NCI-H1417 (cell line): ENCODE data around the gene LRRC4.

ENCODE experiments used
- DNase-seq, 3 experiments: peaks; one replicate each; lab custom pipeline; 2025; lab: John Stamatoyannopoulos, UW

The LRRC4 gene

DNA sequence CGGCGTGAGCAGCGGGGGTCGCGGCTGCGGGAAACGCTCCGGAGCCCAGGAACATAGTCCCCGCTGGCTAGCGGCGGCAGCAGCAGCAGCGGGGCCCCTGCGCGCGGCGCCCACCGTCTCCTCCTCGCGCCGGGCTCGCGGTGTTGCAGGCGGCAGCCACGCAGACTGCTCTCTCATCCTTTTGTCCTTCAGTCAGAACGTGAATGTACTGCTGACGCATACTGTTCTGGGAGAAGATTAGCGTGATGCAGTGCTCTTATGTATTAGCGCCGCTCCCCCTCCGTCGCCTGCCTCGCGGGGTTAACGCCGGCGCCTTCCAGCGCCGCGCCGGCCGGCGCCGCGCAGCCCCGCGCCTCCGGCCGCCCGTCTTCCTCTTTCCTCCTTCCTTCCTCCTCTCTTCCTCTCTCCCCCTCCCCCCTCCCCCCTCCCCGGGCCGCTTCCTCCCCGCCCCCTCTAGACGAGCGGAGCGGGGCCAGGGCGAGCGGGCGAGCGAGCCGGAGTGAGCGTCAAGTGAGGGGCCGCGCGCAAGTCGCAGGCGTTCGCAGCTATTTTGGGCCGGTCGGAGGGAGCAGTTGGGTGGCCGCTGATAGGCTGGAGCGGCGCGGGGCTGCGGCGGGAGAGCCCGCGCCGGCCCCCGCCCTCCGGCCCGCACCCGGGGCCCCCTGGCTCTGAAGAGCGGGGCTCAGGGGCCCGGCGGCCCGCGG, 816 bp upstream of the LRRC4 start:
- peak; percentile 68 to 91 (median 85) for DNase-seq

DNA sequence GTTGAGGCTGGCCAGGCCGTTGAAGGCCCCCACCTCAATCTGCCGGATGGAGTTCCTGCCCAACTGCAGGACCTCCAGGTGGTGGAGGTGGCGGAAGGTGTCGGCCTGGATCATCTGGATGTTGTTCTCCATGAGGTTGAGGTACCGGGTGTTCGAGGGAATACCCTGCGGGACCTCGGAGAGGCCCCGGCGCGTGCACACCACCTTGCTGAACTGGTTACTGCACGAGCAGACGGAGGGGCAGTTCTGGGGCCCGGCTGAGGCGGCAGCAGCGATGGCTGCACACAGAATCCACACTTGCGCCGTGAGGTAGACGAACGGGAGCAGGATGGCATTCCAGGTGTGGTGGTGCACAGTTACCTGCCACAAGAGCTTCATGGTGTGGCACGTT, 979 bp downstream of the LRRC4 start:
- DNase-seq: no peak

DNA sequence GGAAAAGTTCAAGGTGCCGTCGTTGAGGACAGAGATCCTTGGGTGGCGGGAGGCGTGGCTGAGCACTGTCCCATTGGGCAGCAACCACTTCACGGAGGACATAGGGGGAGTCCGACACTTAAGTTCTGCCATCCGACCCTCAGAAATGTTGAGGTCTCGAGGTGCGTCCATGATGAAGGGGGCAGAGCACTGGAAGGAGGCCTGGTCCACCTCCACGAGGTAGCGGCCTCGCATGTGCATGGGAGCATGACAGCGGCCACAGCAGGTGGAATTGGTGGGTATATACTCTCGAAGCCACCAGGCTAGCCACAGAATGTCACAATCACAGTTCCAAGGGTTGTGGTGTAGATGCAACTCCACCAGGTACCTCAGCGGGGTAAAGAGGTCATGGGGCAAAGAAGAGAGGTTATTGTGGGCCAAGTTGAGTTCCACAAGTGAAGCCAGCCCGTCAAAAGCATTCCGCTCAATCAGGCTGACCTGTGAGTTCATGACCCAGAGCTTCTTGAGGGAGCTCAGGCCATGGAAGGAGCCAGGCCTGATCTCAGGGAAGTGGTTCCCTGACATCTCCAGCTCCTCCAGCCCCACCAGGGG, 1.7 kb downstream of the LRRC4 start:
- DNase-seq: no peak

DNA sequence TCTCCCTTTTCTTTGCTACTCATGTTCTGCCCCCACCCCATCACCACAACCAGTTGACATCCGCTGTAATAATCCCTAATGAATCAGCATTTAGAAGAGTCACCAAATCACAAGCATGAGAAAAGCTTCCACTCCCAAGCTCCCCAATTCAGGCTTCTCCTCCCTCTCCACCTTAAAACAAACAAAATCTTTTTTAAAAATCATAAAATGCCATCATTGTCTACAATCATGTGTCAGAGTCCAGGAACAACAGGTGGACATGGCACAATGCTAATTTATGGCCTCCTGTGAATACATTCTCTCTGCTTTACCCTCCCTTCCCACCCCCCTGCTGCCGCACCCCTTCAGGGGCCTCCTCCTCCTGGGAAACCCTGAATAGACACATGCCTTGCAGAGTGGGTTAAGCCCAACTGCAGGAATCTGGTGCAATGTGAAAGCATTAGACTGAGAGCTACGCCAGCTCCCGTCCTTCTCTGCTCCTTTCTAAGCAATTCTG, 3.7 kb downstream of the LRRC4 start:
- peak in 2 of 3 experiments; percentile 11 to 55 for DNase-seq

DNA sequence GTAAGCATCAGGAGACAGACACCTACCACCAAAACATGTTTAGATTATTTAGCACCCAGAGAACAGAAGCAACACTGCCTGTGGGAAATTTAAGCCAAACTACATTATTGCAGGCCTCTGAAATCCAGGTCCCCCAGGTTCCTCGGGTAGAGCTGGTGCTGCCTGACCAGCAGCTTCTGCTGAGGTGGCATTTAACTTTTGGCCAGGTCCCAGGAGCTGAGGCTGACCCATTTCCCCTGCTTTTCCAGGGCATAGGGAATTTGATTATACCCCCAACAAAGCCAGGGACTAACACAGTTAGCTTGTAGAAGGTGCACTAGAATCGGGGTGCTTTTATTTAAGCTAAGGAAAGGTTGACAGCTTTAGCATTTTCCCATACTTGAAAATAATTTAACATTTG, 4.7 kb downstream of the LRRC4 start:
- DNase-seq: no peak

DNA sequence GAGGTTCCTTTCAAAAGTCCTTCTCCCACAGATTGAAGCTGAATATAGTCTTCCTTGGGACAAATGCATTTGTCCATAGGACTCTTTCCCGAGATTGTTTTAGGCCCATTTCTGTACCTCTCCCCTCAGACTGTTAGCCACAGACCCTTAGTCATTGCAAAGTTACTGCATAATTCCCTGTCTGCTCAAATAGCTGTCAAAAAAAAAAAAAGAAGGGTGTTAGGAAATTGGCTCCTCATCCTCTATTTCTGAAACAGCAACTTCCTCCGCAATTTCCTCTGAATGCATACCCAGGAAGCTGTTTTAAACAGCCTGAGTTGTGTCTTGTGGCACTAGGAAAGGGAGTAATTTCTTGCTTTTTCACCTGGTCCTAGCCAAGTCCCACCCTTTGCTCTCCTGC, 5.4 kb downstream of the LRRC4 start:
- DNase-seq: no peak

DNA sequence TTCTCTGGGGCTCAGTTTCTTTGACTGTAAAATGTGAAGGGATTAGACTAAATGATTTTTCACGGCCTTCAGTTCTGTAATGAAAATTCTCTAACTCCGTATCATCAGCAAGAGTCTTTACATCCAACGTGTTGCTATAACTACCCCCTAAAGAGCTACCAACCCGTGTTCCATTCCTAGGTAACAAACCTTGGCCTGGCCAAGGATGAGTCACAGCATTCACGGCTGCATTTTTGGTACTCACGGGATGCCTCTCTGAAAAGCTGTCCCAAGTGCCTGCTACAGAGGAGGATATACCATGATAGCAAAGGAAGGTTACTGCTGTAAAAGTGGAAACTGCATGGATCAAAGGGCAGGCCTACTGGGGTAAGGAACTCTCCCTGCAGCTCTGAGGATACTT, 5.9 kb downstream of the LRRC4 start:
- DNase-seq: no peak

DNA sequence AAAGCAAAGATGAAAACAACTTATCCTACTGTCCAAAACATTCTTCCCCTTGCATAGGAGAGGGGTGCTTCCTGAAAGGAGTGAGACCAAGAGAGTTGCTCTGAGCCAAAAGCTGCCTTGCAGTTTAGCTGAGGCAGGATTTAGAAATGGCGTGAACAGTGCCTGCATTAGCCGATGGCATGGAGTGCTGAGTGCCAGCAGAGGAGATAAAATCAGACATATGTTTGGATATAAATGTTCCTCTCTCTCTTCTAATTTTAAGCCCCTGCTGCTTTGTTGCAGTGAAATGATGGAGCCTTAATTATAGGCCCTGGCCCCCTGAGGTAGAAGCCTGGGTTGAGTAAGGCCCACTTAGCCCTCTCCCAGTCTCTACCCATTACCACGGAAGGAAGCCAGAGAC, 7.1 kb downstream of the LRRC4 start:
- DNase-seq: no peak

DNA sequence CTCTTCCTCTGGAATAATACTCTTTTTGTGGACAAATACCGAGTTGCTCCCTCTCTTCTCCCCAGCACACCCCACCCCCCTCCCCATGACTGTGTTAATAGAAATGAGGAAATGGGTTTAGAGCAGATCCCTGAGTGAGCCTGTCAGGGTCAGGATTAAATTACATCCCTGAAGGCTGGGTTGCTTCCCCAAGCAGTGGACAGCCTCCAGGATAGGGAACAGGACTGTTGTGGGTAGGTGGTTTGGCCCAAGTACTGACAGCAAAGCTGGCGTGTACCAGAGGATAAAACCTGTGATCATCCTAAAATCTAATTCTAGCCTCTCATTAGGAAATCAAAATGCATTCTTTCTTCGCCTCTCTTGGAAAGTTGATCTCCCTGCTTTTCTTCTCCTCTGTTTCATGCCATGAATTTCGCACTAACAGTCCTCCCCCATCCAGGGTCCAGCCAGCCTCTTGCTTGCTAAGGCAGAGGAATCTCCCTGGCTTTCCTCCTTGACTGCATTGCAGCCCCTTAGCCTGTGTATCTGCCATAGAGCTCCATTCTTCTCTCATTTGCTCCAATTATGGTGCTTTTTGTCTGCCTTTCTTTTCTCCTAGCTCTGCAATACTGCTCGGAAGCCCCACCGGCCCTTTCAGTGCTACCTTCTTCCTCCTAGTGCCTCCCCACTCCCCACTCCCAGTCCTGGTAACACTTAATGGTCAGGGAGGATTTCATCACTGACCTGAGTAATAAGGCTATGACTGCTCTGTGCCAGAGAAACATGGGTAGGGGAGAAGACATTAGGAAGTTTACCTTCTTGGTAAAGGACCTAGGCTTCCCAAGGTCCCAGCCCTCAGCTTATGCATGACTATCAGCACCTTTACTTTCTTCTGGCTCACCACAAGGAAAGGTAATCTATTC, 8.4 kb downstream of the LRRC4 start:
- no peak for DNase-seq

DNA sequence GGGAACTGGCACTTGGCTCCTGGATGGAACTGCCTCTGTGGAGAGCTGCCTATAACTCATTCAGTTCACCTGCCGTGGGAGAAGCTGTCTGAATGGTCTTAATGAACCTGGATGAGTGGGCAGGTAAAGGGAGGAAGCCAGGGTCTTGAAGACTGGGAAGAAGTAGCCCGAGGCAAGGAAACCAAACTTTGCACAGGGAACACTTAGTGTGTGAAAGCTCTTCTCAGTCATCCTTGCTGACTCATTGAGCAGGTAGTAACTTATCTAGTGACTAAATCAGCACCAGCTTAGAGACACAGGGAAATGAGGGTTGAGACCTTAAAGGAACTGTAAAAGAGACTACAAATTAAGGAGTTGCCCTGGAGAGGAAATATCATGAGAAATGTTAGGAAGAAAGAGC, 9.9 kb downstream of the LRRC4 start:
- DNase-seq: no peak

DNA sequence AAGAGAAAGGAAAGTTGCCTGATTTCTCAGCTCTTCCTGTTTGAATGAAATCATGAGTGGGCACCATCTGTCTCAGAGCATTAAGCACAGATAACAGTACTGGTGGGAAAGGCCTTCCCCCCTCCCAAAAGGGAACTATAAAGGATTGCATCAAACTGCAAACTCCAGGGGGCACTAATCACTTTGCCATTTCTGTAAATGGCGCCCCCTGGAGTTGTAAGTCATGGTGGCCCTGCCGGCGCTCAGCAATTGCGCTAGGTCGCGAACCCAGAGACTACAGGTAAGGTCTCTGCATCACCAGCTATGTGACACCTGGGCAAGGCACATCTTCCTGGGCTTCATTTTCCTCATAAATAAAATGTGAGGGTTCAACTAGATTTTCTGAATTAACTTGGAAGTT, 11.1 kb downstream of the LRRC4 start:
- no peak for DNase-seq

DNA sequence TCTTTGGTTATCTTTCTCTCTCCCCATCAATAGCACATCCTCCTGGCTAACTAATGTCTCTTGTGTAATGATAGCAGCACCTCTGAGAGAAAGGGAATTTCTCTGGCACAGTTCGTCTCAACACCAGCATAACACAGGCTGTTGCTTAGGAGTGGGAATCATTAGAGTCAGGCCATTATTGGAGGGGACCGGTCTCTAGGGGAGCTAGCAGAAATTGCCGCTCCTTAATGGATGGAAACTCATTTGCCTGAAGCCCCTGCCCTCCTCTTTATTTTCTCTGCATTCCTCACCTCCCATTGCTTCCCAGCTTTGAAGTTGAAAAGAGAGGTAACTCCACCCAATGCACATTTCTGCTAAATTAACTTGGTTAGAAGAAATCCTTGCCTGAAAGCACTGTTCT, 11.9 kb downstream of the LRRC4 start:
- DNase-seq: no peak

DNA sequence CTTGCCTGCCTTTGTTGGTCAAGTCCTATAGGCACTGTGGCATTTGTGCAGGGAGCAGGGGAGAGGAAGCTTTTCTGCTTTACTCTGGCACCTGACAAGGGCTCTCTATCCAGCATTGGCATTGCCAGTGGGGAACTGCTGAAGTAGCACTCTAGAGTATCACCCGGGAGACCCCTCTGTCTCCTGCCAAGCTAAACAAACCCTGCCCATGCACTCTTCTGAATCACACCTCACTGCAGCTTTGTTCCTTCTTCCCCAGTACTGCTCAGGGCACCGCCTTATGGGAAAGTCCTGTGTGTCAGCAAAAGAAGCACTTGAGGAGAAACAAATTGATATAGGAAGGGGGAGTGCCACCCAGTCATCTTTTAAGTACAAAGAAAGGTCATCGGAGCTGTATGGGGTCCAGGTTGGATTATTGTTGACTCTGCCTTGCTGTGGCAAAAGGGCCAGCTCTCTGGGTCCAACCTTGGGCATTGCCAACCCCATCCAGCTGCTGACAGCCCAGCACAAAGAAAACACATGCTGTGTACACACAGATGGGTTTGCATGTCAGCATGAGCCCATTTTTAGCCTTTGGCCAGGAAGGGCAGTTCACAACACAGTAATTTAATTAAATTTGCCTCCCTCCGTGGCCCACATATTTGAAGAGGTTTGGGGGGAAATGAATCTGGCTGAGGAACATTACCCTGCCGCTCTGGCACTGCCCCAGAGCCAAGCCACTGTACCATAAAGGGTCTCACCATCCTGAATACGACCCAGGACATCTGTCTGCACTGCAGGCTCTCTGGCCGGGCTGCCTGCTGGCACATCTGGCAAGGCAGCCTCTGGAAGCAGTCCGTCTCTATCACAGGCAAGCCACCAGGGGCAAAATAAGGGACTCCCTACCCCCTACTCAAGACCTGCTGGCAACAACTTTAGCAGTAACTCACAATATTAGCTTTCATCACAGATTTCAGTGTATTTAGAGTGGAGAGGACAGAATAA, 13.1 kb downstream of the LRRC4 start:
- DNase-seq: peak in 2 of 3 experiments; percentile 73 to 89

DNA sequence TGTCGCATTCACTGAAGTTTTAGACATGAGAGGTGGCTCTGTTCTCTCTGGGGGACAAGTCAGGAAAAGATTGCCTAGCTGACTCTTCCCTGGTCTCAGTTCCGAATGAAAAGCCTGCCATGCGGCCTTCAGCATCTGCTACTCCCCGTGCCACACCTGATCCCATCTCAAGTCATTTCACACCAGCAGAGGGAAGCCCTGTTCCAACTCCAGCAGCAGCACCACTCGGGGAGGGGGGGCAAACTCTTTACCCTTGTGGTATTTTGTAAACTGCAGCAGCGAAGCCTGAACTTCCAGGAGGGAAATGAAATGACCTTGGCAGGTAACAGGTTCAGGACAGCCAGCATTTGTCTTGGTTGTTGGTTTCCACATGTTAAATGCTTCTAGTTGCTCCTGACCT, 13.8 kb downstream of the LRRC4 start:
- DNase-seq: no peak

DNA sequence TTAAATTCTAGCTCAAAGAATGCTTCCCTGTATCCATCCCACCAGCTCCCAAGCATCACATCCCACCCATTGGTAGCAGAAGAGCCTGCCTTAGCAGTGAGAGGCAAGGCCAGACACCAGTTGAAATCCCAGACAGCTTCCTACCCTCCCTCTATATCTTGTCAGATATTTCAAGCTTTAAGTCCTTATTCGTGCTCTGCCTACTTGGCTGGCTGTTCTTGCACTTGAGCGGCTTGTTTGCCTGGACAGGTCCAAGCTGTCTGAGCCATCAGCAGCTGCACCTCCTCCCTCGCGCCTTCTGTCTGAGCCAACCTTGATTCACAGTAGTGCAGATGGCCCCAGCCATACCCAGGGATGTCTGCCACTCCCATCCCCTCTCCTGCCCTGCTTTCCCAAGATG, 16.4 kb downstream of the LRRC4 start:
- peak in 1 of 3 experiments; percentile 13 for DNase-seq

DNA sequence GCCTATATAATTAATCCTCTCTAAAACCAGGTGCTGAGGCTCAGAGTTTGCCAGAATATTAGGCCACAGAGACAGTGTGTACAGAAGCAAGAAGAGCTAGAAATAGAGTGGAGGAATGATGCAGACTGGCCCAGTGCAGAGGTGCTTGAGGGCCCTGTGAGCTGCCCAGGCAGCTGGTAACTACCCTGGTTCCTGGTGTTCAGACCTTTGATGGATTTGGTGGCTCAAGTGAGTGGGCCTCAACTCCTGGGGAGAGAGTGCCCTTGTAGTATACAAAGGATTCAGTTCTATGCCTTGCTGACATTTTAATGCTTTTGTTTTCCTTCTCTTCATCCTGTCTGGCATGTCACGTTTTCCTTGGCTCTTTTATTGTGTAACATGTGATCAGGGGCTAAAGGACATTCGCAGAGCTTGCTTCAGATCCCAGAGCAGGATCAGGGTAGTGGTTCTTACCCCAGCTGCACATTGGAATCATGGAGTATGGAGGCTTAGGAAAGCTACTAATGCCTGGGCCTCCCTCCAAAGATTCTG, 20.0 kb downstream of the LRRC4 start:
- DNase-seq: no peak

DNA sequence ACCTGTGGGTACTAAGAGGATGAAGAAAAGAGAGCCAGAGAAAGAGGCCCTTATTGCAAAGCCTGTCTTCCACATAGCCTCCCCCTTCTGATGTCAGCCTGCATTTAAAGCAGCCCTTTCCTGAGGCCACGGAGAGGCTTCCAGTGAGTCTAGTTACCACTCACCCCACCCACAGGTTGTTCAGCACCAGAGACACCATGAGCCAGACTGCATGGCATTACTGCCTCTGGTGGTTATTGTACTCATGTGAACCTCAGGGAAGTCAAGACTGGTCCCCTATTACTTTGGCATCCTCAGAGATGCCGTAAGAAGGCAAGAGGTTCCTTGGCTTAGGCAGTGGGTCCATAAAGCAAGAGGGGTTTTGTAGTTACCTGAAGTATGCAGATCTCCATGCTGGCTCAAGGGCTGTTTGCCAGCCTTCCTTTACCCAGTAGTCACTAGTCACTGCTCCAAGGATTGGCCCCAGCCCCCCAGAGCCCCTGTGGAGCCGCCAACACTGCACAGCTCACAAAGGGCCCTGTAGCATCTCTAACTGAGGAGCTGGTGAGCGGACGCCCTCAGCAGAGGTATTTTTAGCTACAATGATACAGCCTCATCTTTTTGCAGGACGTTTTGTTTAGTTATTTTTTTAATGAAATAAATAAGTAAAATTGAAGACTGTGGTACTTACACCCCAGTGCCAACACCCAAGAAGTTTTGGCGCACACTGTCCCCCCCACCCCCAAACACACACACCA, 20.7 kb downstream of the LRRC4 start:
- no peak for DNase-seq

DNA sequence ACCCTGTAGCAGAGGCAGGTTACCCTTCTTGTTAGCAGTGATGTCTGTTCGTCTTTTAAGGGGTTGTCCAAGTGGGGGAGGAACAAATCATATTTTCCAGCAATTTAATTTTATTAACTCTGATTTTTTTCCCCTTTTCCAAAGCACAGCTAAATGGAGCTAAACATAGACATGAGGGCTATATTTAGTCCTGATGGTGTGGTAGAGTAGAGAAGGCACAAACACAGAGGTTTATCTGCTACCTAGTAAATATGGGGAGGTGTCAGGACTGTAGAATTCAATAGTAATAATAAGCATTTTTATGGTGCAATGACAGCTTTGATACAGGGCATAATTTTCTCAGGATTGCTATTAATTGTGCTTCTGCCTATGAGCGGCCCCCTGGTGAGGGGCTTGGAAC, 22.5 kb downstream of the LRRC4 start:
- peak in 1 of 3 experiments; percentile 44 for DNase-seq

DNA sequence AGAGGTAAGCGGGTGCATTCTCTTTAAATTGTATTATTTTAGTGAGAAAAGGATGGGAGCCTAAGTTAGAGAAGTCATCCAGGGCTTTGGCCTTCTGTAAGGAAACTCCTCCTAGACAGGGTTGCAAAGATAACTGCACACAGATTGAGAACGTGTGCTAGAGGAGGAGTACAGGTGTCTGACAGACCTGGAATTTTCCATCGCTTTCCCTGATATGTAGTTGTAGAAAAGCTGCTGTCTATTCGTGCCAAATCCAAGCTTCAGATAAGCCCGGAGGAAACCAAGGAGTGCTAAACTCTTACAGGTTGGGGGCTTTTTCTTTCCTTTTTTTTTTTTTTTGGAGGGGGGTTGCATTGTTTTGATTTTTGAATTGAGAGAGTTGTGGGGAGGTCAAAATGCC, 23.1 kb downstream of the LRRC4 start:
- DNase-seq: no peak

DNA sequence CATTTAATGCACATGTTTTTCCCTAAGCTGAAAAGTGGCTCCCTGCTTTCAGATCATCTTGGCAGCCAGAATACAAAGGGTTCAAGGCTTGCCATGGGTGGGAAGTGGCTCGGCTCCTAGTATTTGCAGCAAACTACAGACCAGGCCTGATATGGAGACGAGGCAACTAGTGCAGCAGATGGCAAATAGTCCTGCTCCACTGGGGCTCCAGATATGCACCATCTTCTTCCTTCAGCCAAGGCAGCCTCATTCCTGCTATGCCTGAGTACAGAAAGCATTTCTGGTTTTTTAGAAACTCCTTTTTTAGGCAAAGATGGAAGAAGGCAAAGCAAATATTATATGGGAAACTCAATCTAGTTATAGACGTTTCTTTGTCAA, 23.9 kb downstream of the LRRC4 start:
- DNase-seq: no peak
